Epithelial cell of esophagus (primary cell): Measurements from ENCODE around the gene IFITM5.
"Not testable (repeated sequence)": the region's sequence is repeated elsewhere in the genome, so short reads cannot be mapped to it uniquely, and the experiment has no call there.

Experiments
- DNase-seq: peaks from one replicate; pipeline ENCODE4 v3.0.0; 2010; ENCODE audit warnings: low read depth
- H3K4me3 ChIP-seq: 2 replicates; pipeline ENCODE4 v1.5.1; 2011; ENCODE audit warnings: mild to moderate bottlenecking, low read length, control low read depth
- TF ChIP-seq, protein P1 (sequence below): IDR thresholded peaks from 2 replicates; pipeline ENCODE4 v1.5.1; 2011; ENCODE audit warnings: low read depth, mild to moderate bottlenecking, low read length, control low read depth, inconsistent platforms; ENCODE audit not compliant: insufficient read depth; ENCODE audit errors: missing control alignments

Gene IFITM5

DNA sequence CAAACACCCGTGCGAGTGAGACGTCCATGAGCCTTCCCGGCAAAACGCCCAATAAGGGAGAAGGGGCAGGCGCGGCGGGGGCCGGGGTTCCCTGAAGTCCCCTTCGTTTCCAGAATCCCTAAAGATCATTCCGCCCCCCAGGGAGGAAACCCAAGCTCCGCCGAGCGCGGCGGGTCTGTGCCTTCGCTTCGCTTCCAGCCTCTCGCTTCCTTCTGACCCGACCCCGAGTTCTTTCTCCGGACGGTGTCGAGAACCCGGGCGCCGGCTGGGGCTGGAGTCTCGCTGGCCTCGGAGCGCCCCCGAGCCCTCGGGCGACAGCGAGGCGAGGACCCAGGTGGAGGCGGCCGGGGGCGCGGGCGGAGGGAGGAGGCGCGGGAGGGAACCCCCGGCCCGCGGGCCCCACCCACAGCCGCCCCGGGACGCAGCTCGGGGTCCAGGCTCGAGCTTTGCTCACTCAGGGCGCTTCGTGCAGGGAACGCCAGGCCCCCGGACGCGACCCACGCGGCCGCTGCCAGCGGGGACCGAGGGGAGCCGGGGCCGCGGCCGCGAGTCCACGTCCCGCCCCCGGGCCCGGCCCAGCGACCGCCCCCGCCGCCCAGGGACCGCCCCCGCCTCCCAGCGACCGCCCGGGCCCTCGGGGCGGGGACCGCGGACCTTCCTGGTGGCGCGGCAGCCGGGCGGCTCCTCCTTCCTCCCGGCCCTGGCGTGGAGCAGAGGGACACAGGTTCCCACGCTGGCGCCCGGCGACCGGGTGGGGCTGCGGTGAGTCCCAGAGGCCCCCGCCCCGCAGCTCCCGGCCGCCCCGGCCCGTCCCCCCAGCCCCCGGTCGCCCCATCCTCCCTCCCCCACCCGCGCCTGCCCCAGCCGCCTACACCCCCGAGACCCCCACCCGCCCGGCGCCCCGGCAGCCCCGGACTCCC lies 10.6 kb downstream of the IFITM5 start, which contains the start of gene PGGHG:
Gene PGGHG (plus strand): TSS at position 649 of the 920 bp plus-strand sequence. CDS start 691 bp downstream, outside the sequence.
- TF ChIP-seq, protein P1, sequence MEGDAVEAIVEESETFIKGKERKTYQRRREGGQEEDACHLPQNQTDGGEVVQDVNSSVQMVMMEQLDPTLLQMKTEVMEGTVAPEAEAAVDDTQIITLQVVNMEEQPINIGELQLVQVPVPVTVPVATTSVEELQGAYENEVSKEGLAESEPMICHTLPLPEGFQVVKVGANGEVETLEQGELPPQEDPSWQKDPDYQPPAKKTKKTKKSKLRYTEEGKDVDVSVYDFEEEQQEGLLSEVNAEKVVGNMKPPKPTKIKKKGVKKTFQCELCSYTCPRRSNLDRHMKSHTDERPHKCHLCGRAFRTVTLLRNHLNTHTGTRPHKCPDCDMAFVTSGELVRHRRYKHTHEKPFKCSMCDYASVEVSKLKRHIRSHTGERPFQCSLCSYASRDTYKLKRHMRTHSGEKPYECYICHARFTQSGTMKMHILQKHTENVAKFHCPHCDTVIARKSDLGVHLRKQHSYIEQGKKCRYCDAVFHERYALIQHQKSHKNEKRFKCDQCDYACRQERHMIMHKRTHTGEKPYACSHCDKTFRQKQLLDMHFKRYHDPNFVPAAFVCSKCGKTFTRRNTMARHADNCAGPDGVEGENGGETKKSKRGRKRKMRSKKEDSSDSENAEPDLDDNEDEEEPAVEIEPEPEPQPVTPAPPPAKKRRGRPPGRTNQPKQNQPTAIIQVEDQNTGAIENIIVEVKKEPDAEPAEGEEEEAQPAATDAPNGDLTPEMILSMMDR, result no peak
- H3K4me3 ChIP-seq, result peak within 1 kb of the TSS; percentile 52
- peak; percentile 23 for DNase-seq

DNA sequence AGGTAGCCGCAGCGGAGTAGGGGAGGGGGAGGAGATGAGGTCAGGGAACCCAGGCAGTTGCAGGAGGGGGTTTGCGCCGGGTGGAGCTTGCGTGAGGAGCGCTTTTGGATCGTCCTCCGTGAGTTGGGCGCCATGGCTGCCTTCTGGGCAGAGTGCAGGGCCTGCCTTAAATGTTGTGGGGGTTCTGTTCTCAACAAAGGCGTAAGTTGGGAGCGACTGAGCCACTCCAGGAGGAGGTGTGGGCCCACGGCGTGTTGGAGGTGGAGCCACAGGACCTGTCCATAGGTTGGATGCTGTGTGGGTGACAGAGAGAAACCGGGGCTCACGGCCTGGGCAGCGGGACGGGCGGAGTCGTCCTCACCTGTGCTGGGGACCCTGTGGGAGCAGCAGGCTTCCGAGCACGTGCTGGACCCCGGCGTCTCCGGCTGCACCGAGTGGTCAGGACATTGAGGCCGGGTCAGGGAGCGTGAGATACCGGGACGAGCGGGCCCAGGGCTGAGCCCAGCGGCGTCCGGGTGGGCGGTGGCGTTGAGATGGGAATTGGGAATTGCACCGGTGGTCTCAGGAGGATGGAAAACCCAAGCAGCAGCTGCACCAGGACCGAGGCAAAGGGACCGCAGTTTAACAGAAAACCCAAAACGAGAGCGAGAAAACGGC lies 11.4 kb downstream of the IFITM5 start:
- no peak for DNase-seq
- peak overlapping the region; percentile 52 for H3K4me3 ChIP-seq
- TF ChIP-seq, protein P1, result no peak

DNA sequence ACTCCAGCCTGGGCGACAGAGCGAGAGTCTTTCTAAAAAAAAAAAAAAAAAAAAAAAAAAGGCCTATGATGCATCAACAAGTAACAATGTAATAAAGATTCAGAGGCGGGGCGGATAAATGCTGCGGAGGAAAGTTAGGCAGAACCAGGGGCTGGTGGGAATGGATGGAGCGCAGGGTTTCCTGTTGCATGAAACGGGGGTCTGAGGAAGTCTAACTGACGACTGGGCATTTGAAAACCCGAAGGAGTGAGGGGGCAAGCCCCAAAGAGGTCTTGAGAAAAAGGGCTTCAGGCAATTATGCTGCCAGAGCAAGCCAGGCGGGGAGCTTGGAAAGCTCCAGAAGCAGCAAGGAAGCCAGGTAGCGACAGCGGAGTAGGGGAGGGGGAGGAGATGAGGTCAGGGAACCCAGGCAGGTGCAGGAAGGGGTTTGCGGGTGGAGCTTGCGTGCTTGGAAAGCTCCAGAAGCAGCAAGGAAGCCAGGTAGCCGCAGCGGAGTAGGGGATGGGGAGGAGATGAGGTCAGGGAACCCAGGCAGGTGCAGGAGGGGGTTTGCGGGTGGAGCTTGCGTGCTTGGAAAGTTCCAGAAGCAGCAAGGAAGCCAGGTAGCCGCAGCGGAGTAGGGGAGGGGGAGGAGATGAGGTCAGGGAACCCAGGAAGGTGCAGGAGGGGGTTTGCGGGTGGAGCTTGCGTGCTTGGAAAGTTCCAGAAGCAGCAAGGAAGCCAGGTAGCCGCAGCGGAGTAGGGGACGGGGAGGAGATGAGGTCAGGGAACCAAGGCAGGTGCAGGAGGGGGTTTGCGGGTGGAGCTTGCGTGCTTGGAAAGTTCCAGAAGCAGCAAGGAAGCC lies 12.1 kb downstream of the IFITM5 start:
- H3K4me3 ChIP-seq, DNase-seq: not testable (repeated sequence)

DNA sequence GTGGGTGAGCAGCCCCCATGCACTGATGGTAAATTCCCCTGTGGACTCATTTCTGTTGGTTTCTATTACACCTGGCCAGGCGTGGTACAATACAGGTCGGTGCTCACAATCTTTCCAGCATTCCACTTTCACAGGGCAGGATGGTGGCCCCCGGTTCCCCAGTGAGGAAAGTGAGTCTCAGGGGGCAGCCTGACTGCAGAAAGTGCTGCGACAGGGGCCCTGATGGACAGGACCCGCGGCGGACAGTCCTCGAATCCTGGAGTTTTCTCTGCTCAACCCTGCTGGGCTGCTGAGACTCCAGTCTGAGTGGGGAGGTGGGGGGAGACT lies 13.5 kb downstream of the IFITM5 start:
- TF ChIP-seq, protein P1, result no peak
- DNase-seq, result no peak
- no peak overlapping the region for H3K4me3 ChIP-seq

DNA sequence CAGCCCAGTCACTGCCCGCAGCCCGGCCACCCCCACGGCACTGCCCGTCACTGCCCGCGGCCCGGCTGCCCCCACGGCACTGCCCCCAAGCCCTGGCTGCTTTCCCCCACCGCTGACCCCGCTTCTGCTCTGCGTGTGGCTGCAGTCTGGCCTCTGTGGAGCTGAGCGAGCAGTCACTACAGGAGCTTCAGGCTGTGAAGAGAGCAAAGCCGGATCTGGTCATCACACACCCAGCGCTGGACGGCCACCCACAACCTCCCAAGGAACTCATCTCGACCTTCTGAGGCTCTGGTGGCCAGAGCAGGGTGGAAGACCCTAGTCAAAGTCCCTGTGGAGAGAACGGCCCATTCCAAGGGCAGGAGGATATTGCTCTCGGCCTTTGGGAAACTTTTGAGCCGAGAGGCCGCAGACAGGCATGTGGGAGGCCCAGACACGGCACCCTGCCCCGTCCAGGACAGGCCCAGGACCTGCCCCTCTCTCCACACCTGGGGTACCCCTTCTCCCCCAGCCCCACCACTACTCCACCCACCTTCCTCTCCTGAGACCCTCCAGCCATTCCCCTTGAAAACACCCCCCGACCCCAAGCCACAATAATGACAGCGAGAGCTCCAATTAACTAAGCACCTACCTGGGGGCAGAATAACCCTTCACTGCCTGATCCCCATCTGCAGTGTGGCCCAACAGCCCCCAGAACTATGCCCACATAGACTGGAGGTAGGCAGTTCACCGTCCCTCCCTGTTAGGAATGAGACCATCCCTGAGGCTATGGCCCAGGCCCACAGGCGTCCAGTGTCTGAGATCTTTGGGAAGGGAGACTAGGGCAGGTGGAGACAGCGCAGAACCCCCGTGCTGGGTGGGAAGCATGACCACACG lies 14.1 kb downstream of the IFITM5 start:
- H3K4me3 ChIP-seq, result no peak overlapping the region
- TF ChIP-seq, protein P1, result no peak
- no peak for DNase-seq

DNA sequence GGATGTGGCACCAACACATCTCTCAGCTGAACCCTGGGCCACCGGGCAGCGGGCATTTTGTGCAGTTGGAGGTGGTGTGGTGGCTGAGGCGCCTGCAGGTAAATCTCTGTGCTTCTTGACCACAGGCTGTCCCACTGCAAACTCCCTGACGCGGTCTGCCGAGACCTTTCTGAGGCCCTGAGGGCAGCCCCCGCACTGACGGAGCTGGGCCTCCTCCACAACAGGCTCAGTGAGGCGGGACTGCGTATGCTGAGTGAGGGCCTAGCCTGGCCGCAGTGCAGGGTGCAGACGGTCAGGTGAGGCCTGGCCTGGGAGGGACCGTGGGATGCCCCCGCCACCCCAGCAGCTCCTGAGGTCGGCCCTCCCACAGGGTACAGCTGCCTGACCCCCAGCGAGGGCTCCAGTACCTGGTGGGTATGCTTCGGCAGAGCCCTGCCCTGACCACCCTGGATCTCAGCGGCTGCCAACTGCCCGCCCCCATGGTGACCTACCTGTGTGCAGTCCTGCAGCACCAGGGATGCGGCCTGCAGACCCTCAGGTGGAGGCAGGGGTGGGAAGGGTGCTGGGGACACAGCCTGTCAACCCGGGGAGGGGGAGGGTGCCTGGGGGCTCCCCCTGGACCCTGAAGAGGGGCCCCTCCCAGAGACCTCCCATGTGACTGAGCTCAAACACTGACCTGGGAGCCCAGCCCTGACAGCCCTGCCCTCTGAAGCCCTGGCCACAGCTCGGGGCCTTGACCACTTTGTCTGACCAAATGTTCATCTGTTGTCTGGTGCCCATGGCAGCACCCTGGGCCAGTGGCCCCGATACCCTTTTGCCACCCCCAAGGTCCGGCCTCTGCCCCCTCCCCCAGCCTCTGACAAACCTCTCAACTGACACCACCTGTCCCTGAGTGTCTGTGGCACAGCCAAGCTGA lies 15.0 kb downstream of the IFITM5 start:
- TF ChIP-seq, protein P1, result no peak
- no peak overlapping the region for H3K4me3 ChIP-seq
- DNase-seq, result no peak
